ENCODE measurements around the gene GFRAL. TPM values are rescaled to one million over a fixed set of nuclear protein-coding genes. Genes with fewer than 3 reads are reported as not detected.

GFRAL gene
- total and polyA plus RNA-seq, 2 donors (not counting 3 experiments of a cell fraction or from before 2014, with no cell fraction given), result not detected

DNA sequence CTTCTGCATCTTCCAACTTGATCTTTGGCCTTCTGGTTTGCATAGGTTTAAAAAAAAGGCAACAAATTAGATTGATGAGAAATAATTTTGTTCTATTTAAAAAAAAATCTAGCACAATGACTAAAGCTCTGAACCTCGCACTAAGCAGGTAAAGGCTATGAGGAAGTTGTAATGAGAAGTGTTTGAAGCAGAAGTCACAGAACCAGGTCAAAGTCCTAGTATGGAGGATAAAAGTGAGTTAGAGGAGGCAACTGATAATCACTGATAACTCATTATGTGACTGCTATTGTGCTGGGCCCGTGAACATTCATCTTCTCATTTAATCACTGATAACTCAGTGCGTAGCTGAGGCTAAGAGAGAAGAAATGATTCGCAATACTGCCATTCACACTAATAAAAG lies 46.1 kb upstream of the GFRAL start:
- Histone ChIP-seq H3K4me3 (replicated peaks in 1 of 3; ENCODE audit: insufficient read depth in 1 of 3, low read depth in 1 of 3, low read length in 3 of 3) (no peak overlapping the region), H3K27me3 (ENCODE audit: control insufficient read depth in 2 of 2, insufficient read depth in 2 of 2, low read length in 2 of 2) (peaks cover 0 to 4% of the 10 kb centered on the region in 2 experiments), H3K9ac (replicated peaks; ENCODE audit: extremely low read depth, insufficient read depth, low read length) (no peak overlapping the region), H3K4me2 (ENCODE audit: insufficient read depth, low read length) (no peak overlapping the region), H3K36me3 (ENCODE audit: control insufficient read depth in 2 of 2, extremely low read depth in 1 of 2, insufficient read depth in 2 of 2, low read length in 2 of 2) (no peaks in the 10 kb centered on the region), H3K79me2 (ENCODE audit: control insufficient read depth, insufficient read depth, low read length) (no peaks in the 10 kb centered on the region), H2AFZ (ENCODE audit: low read depth, low read length) (no peak overlapping the region), H3K4me1 (ENCODE audit: control insufficient read depth, extremely low read depth, insufficient read depth, low read length) (no peaks in the 10 kb centered on the region), H3K9me1 (replicated peaks; ENCODE audit: control insufficient read depth, extremely low read depth, insufficient read depth, low read length) (no peaks in the 10 kb centered on the region), H3K9me3 (replicated peaks; ENCODE audit: control insufficient read depth, insufficient read depth, low read length) (no peaks in the 10 kb centered on the region), H4K20me1 (replicated peaks; ENCODE audit: control insufficient read depth, extremely low read depth, insufficient read depth, low read length) (no peaks in the 10 kb centered on the region), H3K27ac (ENCODE audit: insufficient read depth, low read depth, low read length) (no peak overlapping the region)
- no TSS peak for BruUV-seq (replicated peaks)
- intact Hi-C loops (cut with micrococcal nuclease), result no loop called here
- dilution Hi-C loops (cut with MboI; ENCODE audit: extremely low pct_ligation_motif_present, low sequenced_read_pairs), result no loop called here
- ChIA-PET CTCF (no interaction called here), POLR2A (no interaction called here)
- DNase-seq (ENCODE audit: low read depth, low spot score) (no peak), FAIRE-seq (no peak)
- TF ChIP-seq POLR2AphosphoS5 (IDR thresholded peaks at IDR 0.05; ENCODE audit: insufficient read depth, low read depth, low read length) (no peak), FOS (IDR thresholded peaks at IDR 0.05; ENCODE audit: borderline replicate concordance, insufficient read depth, low read length) (no peak), EZH2 (IDR thresholded peaks at IDR 0.05; ENCODE audit: borderline replicate concordance, low read depth, low read length, severe bottlenecking) (no peak), POLR2A (IDR thresholded peaks at IDR 0.05; ENCODE audit: low read depth, low read length) (no peak), JUN (IDR thresholded peaks at IDR 0.05; ENCODE audit: borderline replicate concordance, insufficient read depth, insufficient read length, low read depth) (no peak), GATA2 (IDR thresholded peaks at IDR 0.05; ENCODE audit: insufficient read depth, insufficient read length, low read depth, low read length) (no peak)
- TF ChIP-seq, protein P1, sequence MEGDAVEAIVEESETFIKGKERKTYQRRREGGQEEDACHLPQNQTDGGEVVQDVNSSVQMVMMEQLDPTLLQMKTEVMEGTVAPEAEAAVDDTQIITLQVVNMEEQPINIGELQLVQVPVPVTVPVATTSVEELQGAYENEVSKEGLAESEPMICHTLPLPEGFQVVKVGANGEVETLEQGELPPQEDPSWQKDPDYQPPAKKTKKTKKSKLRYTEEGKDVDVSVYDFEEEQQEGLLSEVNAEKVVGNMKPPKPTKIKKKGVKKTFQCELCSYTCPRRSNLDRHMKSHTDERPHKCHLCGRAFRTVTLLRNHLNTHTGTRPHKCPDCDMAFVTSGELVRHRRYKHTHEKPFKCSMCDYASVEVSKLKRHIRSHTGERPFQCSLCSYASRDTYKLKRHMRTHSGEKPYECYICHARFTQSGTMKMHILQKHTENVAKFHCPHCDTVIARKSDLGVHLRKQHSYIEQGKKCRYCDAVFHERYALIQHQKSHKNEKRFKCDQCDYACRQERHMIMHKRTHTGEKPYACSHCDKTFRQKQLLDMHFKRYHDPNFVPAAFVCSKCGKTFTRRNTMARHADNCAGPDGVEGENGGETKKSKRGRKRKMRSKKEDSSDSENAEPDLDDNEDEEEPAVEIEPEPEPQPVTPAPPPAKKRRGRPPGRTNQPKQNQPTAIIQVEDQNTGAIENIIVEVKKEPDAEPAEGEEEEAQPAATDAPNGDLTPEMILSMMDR (IDR thresholded peaks at IDR 0.05; ENCODE audit: extremely low read depth in 1 of 2, insufficient read depth in 1 of 2, low read depth in 1 of 2, low read length in 2 of 2), result no peak
- TF ChIP-seq, protein P2, sequence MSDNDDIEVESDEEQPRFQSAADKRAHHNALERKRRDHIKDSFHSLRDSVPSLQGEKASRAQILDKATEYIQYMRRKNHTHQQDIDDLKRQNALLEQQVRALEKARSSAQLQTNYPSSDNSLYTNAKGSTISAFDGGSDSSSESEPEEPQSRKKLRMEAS (IDR thresholded peaks at IDR 0.05; ENCODE audit: insufficient read depth, insufficient read length), result no peak
